GM21390 (cell line): ENCODE results near the gene PRKAR2B.
"Not testable (repeated sequence)": the region's sequence is repeated elsewhere in the genome, so short reads cannot be mapped to it uniquely, and the experiment has no call there.

ENCODE experiments used
- ATAC-seq: cut with Tn5 transposase; IDR thresholded peaks from one replicate; pipeline ENCODE4 v1.9.1; 2021; ENCODE audit not compliant: unreplicated experiment

Gene PRKAR2B

GRCh38 chr7:107076781-107077698 is 32.5 kb downstream of the PRKAR2B start:
- ATAC-seq, result no peak

GRCh38 chr7:107077699-107078516 is 33.4 kb downstream of the PRKAR2B start:
- ATAC-seq, result no peak

DNA sequence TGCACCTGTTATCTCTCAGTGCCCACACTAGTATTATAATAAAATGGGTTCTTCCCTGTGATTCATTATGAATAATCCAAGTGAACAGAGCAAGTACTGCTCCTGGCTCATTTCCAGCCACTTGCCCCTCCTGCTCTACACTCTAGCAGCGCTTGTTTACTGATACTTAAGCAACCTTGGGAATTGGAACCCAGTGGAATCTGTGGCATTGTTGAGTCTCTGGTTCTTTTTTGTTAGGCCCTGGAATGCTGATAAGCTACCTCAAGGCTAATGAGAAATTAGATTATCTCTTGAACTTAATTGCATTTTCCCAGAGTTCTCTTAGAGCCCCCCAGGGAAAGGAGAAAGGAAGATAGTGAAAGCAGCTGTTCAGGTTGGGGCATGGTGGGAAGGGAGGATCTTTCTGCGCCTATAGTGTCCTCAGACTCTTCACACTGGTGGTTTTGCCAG is 34.0 kb downstream of the PRKAR2B start:
- ATAC-seq, result no peak

- no peak for ATAC-seq
Measured at GRCh38 chr7:107079212-107079940, 34.9 kb downstream of the PRKAR2B start.

DNA sequence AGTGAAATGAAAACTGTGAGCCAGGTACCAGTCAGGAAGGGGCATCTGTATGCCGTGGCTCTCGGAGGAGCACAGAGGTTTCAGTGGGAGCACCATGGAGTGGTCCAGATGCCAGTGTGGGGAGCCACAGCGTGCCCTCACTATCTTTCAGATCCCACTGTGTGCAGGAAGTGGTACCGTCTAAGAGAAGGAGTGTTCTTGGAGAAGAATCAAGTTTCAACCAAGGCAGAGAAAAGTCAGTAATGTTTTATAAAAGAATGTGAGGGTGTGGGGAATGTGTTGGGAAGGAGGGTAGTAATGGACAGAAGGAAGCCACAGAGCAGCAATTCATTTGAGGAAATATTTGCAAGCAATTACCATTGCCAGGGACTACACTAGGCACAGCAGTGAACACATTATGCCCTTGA is 35.6 kb downstream of the PRKAR2B start:
- ATAC-seq, result no peak

GRCh38 chr7:107080533-107080932 is 36.0 kb downstream of the PRKAR2B start:
- no peak for ATAC-seq

DNA sequence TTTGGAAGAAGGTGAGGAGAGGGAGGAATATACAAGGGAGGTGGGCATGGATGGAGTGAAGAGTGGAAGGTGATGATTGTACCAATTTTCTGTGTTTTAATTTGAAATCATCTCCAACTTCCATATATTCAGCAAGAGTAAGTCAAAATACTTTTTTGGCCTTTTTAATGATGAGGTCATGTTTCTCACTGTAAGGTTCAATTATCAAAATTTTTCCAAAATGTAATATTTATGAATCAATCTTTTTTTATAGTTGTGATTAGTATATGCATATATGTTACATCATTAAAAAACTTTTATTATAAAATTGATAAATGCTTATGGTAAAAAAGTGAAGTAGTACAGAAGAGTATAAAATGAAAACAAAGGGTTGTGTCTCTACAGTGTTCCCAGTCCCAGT is 40.7 kb downstream of the PRKAR2B start:
- no peak for ATAC-seq

DNA sequence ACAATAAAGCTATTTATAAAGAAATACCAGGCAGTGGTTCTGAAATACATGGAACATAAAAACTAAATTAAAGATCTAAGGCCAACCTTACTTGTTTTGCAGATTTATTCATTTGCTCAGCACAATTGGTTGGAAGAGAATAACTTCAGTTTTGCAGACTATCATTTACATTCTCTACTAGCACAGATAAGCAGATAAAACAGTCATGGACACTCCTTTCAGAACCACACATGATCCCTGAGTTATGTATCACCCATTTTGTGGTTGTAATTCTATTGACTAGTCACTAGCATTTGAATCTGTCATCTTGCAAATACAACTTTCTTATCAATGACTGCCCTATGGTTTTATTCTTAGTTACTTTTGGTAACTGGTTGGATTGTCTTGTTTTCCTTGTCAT is 45.1 kb downstream of the PRKAR2B start:
- ATAC-seq, result no peak

DNA sequence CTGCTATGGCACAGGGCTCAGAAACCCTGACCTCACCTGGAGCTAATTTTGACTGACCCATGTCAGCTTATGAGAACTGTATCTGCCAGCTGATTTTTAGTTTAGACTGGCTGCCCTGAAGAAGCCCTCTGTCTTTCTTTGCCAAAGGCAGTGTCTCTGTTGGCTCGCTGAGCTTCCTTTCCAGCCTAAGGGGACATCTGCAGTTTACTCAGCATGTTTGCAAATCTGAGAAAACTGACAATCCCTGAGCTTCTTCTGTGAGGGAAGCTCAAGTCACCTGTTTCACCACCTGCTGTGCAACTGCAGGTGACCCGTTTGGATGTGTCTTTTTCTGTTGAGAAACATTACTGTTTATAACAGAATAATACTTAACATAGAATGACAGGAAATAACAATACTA is 46.0 kb downstream of the PRKAR2B start:
- no peak for ATAC-seq

- no peak for ATAC-seq
Measured at GRCh38 chr7:107091306-107091705, 46.8 kb downstream of the PRKAR2B start.

DNA sequence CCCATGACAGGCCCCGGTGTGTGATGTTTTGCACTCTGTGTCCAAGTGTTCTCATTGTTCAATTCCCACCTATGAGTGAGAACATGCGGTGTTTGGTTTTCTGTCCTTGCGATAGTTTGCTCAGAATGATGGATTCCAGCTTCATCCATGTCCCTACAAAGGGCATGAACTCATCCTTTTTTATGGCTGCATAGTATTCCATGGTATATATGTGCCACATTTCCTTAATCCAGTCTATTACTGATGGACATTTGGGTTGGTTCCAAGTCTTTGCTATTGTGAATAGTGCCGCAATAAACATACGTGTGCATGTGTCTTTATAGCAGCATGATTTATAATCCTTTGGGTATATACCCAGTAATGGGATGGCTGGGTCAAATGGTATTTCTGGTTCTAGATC is 49.2 kb downstream of the PRKAR2B start:
- not testable (repeated sequence) for ATAC-seq

- ATAC-seq, result not testable (repeated sequence)
Measured at GRCh38 chr7:107099154-107099553, 54.6 kb downstream of the PRKAR2B start.

- no peak for ATAC-seq
Measured at GRCh38 chr7:107100824-107101223, 56.3 kb downstream of the PRKAR2B start.

GRCh38 chr7:107103369-107103768 is 58.9 kb downstream of the PRKAR2B start:
- no peak for ATAC-seq

GRCh38 chr7:107104801-107105200 is 60.3 kb downstream of the PRKAR2B start:
- no peak for ATAC-seq

DNA sequence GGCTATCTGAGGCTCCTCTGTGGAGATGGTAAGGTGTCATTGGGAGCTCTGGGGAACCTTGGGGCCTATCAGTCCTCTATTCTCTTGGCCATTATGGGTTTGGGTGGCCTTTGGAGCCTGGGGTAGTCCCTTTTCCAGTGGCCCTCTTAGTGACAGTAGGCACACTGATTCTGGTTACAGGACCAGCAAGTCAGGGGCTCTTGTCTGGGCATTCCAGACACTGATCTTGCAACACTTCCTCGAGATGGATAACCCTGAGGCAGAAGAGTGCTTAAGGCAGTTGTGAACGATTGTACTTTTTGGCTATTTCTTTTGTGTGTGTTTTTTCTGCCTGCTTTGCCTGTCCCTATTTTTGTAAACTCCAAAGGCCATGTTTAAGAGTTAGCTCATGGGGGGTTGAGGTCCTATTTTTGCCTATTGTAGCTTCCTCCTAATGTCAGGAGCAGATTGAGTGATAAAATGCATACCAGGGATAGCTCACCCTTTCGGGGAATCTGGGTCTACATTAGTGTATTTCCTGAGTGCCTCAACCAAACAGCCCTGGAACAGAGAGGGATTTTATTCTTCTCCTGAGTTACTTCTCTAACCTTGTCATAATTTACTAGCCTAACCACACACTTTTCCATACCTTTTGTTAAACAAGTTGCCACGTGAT is 61.2 kb downstream of the PRKAR2B start:
- no peak for ATAC-seq

DNA sequence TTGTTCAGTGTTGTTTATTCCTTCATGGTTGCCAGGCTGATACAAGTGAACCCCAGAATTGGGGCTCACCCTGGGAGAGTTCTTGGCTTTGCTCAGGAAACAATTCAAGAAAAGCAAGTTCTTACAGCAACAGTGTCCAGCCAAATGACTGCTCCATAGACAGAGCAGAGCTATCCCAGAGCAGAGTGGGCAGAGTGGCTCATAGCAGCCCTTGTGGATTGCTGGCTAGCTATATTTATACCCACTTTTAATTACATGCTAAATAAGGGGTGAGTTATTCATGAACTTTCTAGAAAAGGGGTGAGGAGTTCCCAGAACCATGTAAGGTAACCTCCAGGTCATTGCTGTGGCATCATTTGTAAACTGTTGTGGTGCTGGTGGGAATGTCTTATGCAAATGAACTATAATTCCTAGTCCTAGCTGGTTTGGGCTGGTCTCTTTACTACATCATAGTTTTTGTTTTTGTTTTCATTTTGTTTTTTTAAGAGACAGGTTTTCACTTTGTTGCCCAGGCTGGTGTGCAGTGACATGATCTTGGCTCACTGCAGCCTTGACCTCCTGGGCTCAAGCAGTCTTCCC is 64.4 kb downstream of the PRKAR2B start:
- ATAC-seq, result no peak

DNA sequence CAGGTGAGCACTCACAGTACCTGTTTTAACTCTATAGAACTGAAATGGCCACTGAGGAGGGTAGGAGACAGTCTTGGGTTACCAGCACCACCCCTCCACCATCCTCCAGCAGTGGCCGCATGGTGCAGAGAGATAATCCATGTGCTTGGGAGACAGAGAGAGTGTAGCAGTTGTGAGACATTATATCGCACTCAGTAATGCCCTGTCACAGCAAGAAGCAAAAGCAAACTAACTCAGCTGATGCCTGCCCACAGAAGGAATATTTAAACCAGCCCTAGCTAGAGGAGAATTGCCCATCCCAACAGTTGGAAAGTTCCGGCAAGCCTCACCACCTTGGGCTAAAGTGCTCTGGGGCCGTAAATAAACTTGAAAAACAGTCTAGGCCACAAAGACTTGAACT is 65.5 kb downstream of the PRKAR2B start:
- no peak for ATAC-seq

GRCh38 chr7:107111196-107111595 is 66.7 kb downstream of the PRKAR2B start:
- no peak for ATAC-seq

- ATAC-seq, result no peak
Measured at GRCh38 chr7:107113866-107114265, 69.4 kb downstream of the PRKAR2B start.
